Stimulated activated CD8-positive, alpha-beta memory T cell treated with anti-CD3 and anti-CD28 coated beads, Interleukin-15, amount 100 ng/mL, for 1 hour (primary cell): ENCODE data around the gene TMEM200A.
A peak's percentile ranks its signal among the peaks of the same experiment; 100 is the strongest.
"Not testable (repeated sequence)": the region's sequence is repeated elsewhere in the genome, so short reads cannot be mapped to it uniquely, and the experiment has no call there.

Source experiments
- DNase-seq: peaks from one replicate; pipeline ENCODE4 v3.0.0-alpha.2; 2020; ENCODE audit warnings: low read depth

TMEM200A gene

DNA sequence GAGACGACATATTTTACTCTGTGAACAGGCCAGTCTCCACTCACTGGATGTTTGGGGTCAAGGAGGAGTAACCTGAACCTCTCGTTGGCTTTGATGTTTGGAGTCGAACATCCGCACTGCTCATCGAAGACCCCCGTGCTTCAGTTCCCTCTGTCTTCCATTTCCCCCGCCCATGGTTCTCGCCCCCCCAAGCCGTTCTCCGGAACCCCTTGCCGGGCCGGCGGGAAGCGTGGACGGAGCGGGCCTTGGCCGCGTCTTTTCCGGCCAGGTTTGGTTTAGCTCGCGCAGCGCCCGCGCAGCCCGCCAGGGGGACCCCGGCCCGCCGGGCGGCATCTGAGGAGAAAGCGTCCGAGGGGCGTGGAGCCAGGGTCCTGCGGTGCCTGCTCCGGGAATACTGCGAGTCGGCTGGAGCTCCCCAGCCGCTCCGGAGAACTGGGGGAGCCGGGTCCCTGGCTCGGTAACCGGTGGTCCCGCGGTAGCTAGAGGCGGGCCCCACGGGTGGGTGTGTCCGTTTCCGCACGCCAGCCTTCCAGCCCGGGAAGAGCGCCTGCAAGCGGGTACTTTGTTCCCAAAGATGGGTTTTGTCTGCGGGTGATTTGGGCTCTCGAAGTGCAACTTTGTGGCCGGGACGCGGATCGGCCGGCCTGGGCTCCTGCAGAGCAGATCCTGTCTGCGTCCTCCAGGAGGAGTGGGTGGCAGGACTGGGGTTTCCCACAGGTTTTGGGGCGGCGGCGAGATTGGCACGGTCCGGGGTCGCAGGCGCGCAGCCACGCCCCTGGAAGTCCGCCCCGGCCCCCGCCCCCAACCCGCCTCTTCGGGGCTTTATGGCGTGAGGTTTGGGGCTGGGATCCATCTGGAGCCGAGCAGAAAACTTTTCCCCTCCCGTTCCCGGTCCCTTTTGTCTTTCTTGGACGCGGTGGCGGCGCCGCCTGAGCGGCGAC is at the start of gene TMEM200A:
TSS of gene TMEM200A (plus strand) at position 852 of the 941 bp plus-strand sequence. CDS start 74,406 bp downstream, outside the sequence.
- no peak for DNase-seq

DNA sequence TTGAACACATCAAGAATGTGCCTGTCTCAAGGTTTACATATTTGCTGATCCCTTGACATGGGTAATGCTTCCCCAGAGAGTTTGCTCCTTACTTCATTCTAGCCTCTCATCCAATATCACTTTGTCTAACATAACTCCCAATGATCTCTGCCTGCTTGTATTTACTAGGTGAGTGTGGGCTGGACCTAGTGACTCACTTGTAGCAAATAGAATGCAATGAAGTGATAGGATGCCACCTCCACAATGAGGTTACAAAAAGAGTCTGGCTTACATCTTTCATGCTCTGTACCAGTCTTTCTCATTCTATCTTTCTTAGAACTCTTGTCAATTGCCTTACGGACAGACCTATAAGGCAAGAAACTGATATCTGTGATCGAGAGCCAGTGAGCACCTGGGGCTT is 44.9 kb upstream of the TMEM200A start:
- no peak for DNase-seq

DNA sequence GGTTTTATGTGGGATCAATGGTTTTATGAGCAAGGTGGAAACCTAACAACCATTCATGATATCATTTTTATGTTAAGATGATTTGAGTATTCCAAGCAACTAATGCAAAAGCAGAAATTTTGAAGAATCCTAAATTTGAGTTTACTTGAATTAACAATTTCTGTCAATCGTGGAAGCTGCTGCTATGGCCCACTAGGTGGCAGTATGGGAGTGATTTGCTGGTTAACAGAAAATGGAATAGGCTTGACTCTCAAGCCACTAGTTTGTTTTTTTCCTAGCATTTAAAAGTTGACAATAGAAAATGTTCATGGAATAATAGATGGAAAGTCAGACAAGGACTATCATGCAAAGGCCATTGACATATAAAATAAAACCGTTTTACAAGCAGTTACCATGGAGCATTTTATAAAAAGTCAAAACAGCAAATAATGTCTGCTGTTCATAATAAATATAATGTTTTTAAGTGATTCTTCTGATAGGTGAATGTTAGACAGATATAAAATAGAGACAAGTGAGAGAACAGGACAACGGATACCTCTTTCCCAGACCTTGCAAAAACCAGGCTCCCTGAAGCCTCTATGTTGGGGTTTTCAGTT is 43.0 kb upstream of the TMEM200A start:
- peak; percentile 34 for DNase-seq

DNA sequence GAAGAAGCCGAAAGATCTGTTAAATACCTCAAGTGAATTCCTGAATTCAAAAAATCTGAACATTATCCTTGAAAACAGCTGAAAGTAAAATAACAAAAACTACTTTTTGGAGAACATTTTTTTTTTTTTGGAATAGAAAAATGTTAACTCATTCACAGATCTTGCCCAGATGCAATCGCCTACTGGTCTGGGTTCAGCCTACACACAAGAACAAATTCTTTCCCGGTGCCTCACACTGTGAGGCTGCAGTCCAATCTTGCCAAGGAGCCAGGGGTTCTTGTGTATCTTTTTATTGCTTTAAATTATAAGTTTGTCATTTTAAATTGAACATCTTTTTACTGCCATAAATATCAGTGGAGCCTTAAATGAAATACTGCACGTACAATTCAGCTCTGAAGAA is 41.2 kb upstream of the TMEM200A start:
- no peak for DNase-seq

DNA sequence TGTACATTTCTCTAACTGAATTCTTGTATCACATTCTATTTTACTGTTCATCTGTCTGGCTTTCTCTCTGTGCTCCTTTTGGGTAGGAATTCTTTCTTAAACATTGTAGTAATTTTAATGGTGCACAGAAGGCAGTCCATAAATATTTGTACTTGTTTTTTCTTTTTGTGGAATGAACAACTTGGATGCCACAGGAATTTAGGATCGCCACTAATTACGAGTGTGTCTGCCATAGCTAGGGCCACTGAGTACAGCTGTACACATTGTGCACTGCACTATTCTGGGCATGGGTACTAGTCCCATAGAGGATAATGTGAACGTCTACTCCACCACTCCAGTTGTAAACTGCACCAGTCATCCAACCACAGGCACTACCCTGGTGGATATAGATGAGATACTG is 39.3 kb upstream of the TMEM200A start:
- DNase-seq, result no peak

DNA sequence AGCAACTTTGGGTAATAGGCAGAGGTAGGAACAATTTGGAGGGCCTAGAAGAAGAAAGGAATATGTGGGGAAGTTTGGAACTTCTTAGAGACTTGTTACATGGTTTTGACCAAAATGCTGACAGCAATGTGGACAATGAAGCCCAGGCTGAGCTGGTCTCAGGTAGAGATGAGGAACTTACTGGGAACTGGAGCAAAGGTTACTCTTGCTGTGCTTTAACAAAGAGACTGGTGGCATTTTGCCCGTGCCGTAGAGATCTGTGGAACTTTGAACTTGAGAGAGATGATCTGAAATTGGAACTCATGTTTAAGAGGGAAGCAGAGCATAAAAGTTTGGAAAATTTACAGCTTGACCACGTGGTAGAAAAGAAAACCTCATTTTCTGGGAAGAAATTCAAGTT is 28.3 kb upstream of the TMEM200A start:
- DNase-seq, result no peak

DNA sequence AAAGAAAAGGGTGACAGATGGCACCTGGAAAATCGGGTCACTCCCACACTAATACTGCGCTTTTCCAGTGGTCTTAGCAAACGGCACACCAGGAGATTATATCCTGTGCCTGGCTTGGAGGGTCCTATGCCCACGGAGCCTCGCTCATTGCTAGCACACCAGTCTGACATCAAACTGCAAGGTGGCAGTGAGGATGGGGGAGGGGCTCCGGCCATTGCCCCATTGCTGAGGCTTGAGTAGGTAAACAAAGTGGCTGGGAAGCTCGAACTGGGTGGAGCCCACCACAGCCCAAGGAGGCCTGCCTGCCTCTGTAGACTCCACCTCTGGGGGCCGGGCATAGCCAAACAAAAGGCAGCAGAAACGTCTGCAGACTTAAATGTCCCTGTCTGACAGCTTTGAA is 19.5 kb upstream of the TMEM200A start:
- DNase-seq, result not testable (repeated sequence)

DNA sequence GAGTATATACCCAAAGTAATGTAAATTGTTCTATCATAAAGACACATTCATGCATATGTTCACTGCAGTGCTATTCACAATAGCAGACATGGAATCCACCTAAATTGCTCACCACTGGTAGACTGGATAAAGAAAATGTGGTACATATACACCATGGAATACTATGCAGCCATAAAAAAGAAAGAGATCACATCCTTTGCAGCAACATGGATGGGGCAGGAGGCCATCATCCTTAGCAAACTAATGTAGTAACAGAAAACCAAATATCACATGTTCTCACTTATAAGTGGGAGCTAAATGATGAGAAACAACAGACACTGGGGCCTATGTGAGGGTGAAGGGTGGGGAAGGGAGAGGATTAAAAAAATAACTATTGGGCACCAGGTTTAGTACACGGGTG is 11.5 kb upstream of the TMEM200A start:
- DNase-seq, result no peak

DNA sequence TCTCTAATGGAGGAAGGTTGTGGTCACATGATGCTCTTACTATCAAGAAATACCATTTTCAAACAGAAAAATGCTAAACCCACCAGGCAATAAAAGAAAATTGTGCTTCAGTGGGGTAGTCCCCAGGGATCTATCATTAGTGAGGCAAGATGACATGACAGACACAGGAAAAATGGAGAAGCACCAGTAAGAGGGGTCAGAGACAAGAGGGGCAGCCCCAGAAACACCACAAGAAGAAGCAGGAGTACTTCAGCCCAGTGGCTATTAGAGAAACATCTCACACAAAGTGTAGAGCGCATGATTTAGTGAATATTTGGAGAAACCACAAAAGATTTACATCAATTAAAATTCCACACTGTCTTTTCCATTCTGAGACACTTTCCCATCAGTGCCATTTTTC is 10.2 kb upstream of the TMEM200A start:
- DNase-seq, result no peak

DNA sequence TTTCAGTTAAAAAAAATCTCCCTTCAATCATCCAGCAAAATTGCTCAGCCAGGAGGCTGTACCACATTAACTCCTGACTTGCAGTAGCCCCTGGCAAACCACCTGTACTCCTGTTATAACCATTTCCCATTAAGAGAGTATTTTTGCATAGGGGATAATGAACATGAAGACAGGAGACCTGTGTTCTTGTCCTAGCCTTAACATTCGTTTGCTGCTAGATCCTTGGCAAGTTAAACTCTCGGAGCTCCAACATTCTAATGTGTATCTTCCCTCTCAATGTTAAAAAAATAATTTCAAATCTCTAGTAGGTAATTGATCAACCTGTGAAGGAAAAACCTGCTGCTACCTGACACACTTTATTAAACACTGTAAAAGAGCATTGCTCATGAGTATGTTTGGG is 8.4 kb upstream of the TMEM200A start:
- DNase-seq, result no peak

DNA sequence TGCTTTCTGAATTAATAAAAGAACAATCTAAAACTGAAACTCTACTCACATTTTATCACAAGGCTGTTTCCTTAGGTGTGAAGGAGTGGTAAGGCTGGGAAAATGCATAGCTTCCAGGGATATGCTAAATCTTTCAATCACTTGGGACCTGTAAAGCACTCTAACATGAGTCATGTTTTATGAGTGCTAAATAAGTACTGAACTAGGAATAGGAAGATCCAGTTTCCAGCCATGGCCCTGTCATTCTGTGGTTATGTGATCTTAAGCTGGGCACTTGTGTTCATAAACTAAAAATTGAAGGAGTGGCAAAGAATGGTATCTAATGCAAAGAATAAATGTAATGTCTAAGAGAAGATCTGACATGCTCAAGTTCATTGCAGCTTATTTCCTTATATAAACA is 6.1 kb upstream of the TMEM200A start:
- no peak for DNase-seq

DNA sequence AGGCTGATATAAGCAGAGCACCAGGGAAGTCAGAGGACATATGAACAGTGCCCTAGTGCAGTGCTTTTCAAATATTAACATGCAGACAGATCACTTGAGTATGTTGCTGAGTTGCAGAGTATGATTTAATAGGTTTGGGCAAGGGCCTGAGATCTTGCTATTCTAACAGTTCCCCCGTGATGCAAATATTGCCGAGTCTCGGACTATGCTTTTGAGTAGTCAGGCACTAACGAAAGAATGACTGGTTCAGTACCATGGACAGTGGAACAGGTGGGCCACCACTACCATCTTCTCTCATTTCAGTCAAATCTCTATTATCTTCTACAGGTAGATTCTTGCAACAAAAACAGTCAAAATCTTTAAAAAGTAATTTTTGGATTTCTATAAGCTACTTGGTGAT is 3.7 kb upstream of the TMEM200A start:
- DNase-seq, result no peak

DNA sequence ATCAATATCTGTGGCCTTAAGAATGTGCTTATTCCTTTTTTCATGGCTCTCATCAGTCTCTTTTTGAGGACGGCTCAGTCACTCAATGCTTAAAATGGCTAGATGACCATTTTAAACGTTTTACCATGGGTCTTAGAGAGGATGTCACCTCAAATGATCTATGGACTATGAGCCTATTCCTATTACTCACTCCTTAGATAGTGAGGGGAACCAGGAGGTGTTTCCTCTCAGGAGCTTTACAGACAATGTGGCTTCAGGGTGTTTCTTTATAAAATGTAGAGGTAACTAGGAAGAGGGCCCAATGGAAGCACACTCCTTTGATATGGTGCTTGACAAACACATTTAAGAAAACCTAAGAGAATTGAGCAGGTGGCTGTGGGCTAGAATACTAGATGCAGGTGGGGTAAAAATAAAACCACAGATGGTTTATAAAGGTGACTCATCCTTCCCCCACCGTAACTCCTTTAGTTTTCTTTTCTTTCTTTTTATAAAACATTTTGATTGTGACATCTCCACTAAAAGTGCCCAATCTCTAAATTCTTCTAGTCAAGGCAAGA is 1.5 kb upstream of the TMEM200A start:
- DNase-seq, result no peak

DNA sequence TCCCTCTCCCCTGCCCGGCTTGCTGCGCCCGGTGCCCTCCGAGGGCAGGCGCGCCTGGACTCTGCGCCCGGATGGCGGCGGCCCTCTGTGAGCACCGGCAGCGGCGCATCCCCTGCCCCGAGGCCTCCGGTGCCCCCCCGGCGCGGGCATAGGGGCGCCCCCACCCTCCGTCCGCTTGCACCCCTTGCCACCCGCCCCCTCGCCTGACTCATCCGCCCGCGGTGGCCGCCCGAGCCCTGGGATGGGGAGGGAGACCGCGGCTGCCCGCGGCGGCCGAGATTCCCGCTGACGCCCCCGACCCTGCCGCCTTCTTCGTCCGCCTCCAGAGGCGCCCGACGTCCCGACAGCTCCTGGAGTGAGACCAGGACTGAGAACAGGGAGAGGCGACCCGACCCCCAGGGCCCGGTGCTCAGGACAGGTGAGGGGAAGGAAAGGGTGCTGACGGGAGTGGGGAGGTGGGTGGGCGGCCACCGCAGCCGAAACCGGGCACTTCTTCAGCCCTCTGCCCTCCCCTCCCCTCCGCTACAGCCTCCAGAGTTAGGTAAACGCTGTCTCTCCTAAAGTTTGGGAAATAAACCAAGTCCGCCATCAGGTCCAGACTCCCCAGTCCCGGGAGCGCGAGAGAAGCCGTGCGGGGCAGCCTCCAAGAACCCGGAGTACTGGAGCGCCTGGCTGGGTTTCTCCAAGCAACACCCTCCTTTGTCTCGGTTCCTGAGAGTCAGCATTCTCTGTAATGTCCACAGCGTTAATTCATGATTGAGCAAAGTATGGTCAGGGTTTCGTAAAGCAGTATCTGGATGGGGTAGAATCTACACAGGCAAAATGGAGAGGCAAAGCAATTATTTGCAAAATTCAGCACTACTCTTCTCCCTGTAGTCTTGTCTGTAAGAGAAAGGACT is 539 bp downstream of the TMEM200A start:
- DNase-seq, result no peak

DNA sequence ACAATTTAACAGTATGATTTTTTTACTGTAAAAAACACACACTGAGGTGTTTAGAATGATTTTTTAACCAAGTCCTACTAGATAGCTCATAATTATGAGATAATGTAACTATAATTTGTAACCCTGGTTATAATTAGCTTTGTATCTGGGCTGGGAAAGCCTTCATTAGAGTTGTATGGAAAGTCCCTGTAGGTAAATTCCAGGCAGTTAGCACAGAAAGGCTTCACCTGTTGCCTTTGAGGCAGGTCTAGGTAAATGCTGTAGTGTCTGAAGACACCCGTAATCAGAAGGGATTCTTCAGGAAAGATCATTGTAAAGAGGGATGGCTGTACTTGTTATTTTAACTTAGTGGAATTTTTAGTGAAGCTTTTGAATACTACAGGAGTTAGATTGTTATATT is 1.9 kb downstream of the TMEM200A start:
- no peak for DNase-seq

DNA sequence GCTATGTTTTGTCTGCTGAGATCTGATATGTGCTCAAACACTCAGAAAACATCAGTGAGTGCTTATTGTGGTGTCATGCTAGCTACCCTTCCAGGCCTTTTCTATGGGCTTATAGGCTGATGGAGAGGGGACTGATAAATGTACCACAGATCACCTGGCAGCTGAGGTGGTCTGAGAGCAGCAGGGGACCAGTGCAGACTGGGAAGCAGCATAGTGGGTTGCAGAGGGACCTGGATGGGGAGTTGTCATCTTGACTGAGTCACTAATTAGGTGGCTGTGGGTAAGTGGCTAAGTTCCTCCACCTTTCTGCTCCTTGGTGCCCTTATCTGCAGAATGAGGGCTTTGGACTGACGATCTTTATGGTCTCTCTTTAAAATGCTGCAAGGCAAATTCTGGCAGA is 2.8 kb downstream of the TMEM200A start:
- DNase-seq, result no peak

DNA sequence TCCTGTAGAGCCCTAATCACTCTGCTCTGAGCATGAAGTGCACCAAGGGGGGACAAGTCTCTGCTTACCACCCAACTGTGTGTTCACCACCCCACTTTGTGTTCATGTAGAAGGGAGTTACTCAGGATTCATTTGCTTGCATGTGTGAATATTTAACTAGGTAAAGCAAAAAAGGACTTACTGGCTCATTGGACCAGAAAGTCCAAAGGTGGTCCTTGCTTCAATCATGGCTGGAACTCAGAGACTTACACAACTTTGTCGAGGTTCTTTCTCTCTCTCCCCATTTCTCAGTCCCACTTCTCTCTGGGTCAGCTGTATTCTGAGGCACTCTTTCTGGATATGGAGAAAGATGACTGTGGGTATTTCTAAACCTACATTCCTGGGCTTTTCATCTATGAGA is 4.0 kb downstream of the TMEM200A start:
- no peak for DNase-seq

DNA sequence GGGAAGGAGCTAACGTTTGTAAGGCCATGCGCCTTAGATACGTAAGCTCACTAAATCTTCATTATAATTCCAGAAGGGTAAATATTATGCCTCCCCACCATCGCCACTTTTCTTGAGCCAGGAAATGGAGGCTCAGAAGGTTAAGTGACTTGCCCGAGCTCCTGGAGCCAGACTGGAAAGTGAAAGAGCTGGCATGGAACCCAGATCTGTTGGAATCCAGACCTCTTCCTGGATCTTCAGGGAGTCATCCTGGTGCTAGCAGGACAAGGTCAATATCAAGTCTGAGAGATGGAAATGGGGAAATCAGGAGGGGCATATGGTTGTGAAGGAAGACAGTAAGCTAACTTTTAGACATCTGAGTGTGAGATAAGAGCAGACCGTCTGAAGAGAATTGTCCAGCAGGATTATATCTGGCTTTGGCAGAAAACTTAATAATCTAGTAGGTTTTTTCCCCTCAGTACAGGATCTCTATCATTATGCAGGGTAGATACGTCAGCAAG is 6.2 kb downstream of the TMEM200A start:
- DNase-seq, result no peak

DNA sequence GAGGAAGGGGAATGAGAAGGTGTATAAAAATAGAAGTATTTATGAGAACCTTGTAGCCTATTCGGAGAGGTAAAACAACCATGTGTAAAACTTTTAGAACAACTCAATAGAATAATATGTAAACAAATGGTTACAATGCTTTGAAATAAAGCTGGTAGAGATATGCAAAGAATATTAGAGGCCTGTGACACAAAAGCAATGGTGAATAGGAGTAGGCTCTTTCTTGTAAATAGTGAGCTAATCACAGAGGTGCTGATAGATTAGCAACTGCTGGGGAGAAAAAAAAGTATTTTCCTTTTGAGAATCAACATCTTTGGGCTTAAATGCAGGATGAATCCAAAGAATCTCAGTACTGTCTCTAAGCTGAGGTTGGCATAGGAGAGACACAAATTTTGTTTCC is 7.0 kb downstream of the TMEM200A start:
- no peak for DNase-seq

DNA sequence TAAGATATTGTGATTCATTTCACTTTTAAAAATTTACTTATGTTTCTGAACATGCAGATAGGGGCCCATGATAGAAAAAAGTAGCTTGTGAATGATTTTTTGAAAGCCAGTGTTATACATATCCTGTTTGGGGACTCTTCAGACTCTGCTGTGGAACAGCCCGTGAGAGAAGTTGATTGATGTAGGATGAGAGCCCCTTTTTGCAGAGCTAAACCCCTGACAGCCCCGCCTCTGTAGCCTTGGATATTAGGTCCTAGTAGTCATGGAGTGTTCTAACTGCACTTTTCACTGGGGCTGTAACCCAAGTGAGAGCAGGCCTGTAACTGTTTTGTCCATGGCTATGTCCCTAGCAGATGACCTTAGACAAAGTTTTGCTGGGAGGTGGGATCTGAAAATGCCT is 8.2 kb downstream of the TMEM200A start:
- DNase-seq, result no peak

DNA sequence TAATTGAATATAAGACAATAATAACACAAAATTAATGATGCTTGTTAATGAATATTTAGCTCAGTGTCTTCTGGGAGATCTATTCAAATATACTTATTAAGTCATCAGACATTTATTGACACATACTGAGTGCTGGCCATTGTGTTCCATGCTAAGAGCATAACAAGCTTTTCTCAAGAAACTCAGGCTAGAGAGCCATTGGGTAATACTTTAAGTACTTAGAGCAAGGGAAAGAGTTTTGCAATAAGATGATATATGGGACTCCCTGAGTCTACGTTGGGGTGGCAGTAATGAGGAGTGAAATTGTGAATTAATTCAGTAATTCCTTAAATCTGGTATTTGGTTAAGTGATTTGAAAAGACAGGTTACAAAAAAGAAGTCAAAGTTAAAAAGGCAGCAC is 11.1 kb downstream of the TMEM200A start:
- no peak for DNase-seq

DNA sequence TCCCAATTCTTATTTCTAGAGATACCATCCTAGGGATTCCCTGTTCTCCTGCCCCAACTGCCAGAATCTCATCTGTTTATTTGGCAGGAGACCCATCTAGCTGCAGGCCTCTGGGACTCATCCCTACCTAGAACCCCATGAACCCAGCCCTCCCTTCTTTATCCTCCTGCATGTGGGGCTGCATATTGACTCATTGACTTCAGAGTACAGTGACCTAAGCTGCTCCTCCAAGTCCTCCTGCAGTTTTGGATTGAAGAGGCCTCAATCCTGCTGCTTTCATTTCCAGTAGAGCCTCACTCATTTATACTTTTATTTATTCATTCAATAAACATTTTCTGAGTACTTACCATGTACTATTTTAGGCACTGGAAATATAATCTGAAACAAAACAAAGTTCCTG is 11.6 kb downstream of the TMEM200A start:
- DNase-seq, result no peak
